ENCODE measurements around the gene ARRB1.

DNA sequence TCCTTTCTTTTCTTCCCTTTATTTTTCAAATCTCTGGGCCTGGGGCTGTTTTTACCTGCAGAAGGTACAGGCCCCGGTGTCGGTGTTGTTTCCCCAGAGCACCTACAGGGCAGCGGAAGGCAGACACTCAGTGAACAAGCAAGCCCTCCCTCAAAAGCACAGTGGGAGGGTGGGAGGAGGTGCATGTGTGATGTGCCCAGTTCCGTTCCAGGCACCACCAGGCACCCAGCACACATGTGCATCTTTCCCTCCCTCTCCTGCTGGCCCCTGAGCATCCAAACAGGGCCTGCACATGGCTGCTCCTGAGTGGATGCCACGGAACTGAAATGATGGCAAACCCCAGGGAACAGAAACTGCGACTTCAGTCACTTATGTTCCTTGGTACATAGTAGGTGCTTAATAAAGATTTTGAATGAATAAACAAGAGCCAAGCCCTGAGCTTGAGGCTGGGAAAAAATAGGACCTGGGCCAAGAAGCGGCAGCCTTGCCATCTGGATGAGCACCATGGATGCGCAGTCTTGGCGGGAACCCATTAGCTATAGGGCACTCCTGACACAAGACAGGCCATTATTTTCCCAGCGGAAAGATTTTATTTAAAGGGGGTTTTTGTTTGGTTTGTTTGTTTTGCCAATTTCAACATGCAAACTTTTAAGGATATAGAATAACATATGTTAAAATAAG, 47.8 kb downstream of the ARRB1 start:
- TF ChIP-seq, protein P1, sequence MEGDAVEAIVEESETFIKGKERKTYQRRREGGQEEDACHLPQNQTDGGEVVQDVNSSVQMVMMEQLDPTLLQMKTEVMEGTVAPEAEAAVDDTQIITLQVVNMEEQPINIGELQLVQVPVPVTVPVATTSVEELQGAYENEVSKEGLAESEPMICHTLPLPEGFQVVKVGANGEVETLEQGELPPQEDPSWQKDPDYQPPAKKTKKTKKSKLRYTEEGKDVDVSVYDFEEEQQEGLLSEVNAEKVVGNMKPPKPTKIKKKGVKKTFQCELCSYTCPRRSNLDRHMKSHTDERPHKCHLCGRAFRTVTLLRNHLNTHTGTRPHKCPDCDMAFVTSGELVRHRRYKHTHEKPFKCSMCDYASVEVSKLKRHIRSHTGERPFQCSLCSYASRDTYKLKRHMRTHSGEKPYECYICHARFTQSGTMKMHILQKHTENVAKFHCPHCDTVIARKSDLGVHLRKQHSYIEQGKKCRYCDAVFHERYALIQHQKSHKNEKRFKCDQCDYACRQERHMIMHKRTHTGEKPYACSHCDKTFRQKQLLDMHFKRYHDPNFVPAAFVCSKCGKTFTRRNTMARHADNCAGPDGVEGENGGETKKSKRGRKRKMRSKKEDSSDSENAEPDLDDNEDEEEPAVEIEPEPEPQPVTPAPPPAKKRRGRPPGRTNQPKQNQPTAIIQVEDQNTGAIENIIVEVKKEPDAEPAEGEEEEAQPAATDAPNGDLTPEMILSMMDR (IDR thresholded peaks at IDR 0.05), result no peak
- no peak for TF ChIP-seq EZH2 (IDR thresholded peaks at IDR 0.05)

All from neural progenitor cell (in vitro differentiated cells).